Neural crest cell (in vitro differentiated cells): ENCODE results near the gene MEF2C. TPM values are rescaled to one million over a fixed set of nuclear protein-coding genes. Genes with fewer than 3 reads are reported as not detected.

Source experiments
- DNase-seq: peaks from one replicate; pipeline ENCODE4 v3.0.0; 2021; ENCODE audit warnings: low read depth, mixed read lengths, low spot score
- H3K27ac Mint-ChIP-seq: one replicate; pipeline ENCODE4 v1.8.0; 2021; ENCODE audit warnings: mild to moderate bottlenecking, mixed read lengths; ENCODE audit not compliant: unreplicated experiment
- H3K27me3 Mint-ChIP-seq: 2 replicates; pipeline ENCODE4 v1.8.0; 2021; ENCODE audit warnings: low read depth, mild to moderate bottlenecking, mixed read lengths
- H3K36me3 Mint-ChIP-seq: 2 replicates; pipeline ENCODE4 v1.8.0; 2021; ENCODE audit warnings: low read depth, mild to moderate bottlenecking, mixed read lengths
- H3K4me1 Mint-ChIP-seq: 2 replicates; pipeline ENCODE4 v1.8.0; 2021; ENCODE audit warnings: mixed read lengths
- H3K4me3 Mint-ChIP-seq: one replicate; pipeline ENCODE4 v1.8.0; 2021; ENCODE audit warnings: mild to moderate bottlenecking, mixed read lengths
- H3K9me3 Mint-ChIP-seq: 2 replicates; pipeline ENCODE4 v1.8.0; 2021; ENCODE audit warnings: mixed read lengths
- CTCF ChIP-seq: fragments of 200-600 bp; sonication (generic); conservative IDR thresholded peaks from 2 replicates; pipeline ENCODE4 v1.5.0; 2021; ENCODE audit warnings: antibody characterized with exemption, mild to moderate bottlenecking
- total RNA-seq: library from RNA; stranded (reverse); gene quantifications from 2 replicates; pipeline ENCODE4 v1.2.1, GENCODE V29; 2021

Gene MEF2C
- total RNA-seq, 1 donor from 2014 or later, result 46.0 TPM

GRCh38 chr5:88875341-88876234 is 7.4 kb downstream of the MEF2C start:
- no peak overlapping the region for H3K4me3 Mint-ChIP-seq
- DNase-seq, result no peak
- H3K9me3 Mint-ChIP-seq, result no peaks in the 10 kb centered on the region
- H3K4me1 Mint-ChIP-seq, result peaks cover 39% of the 10 kb centered on the region
- H3K36me3 Mint-ChIP-seq, result no peaks in the 10 kb centered on the region
- TF ChIP-seq CTCF, result no peak
- H3K27ac Mint-ChIP-seq, result no peak overlapping the region
- H3K27me3 Mint-ChIP-seq, result no peaks in the 10 kb centered on the region

GRCh38 chr5:88873447-88873846 is 9.5 kb downstream of the MEF2C start:
- TF ChIP-seq CTCF, result no peak
- Mint-ChIP-seq H3K27me3 (no peaks in the 10 kb centered on the region), H3K36me3 (no peaks in the 10 kb centered on the region), H3K4me3 (no peak overlapping the region), H3K4me1 (peaks cover 28% of the 10 kb centered on the region), H3K9me3 (no peaks in the 10 kb centered on the region), H3K27ac (no peak overlapping the region)
- no peak for DNase-seq

GRCh38 chr5:88872971-88873370 is 10.0 kb downstream of the MEF2C start:
- no peak for DNase-seq
- H3K27me3 Mint-ChIP-seq, result no peaks in the 10 kb centered on the region
- no peak for TF ChIP-seq CTCF
- no peak overlapping the region for H3K4me3 Mint-ChIP-seq
- no peaks in the 10 kb centered on the region for H3K9me3 Mint-ChIP-seq
- peaks cover 26% of the 10 kb centered on the region for H3K4me1 Mint-ChIP-seq
- H3K36me3 Mint-ChIP-seq, result no peaks in the 10 kb centered on the region
- H3K27ac Mint-ChIP-seq, result peak overlapping the region; percentile 1

GRCh38 chr5:88870285-88870684 is 12.7 kb downstream of the MEF2C start:
- Mint-ChIP-seq H3K4me1 (peaks cover 8% of the 10 kb centered on the region), H3K27ac (no peak overlapping the region), H3K4me3 (no peak overlapping the region), H3K36me3 (peaks cover 3% of the 10 kb centered on the region), H3K27me3 (no peaks in the 10 kb centered on the region), H3K9me3 (no peaks in the 10 kb centered on the region)
- no peak for DNase-seq
- no peak for TF ChIP-seq CTCF

- no peak for DNase-seq
- Mint-ChIP-seq H3K27ac (no peak overlapping the region), H3K27me3 (no peaks in the 10 kb centered on the region), H3K4me1 (peaks cover 6% of the 10 kb centered on the region), H3K9me3 (no peaks in the 10 kb centered on the region), H3K4me3 (no peak overlapping the region), H3K36me3 (peaks cover 3% of the 10 kb centered on the region)
- TF ChIP-seq CTCF, result no peak
These were observed 14.4 kb downstream of the MEF2C start for GRCh38 chr5:88868468-88869068.
